Measurements from ENCODE around the gene TMEM11.
"Not testable (repeated sequence)": the region's sequence is repeated elsewhere in the genome, so short reads cannot be mapped to it uniquely, and the experiment has no call there.

The TMEM11 gene

GRCh38 chr17:21210411-21211076 is 3.4 kb downstream of the TMEM11 start:
- no peak for DNase-seq

GRCh38 chr17:21209511-21210175 is 4.3 kb downstream of the TMEM11 start:
- DNase-seq = peak; percentile 29

GRCh38 chr17:21208352-21208751 is 5.6 kb downstream of the TMEM11 start:
- no peak for DNase-seq

- no peak for DNase-seq
These were observed 9.0 kb downstream of the TMEM11 start for GRCh38 chr17:21204935-21205334.

GRCh38 chr17:21202512-21202911 is 11.4 kb downstream of the TMEM11 start:
- DNase-seq = no peak

- no peak for DNase-seq
These were observed 12.1 kb downstream of the TMEM11 start for GRCh38 chr17:21201874-21202273.

- no peak for DNase-seq
These were observed 12.7 kb downstream of the TMEM11 start for GRCh38 chr17:21201298-21201595.

- DNase-seq = no peak
These were observed 13.2 kb downstream of the TMEM11 start for GRCh38 chr17:21200590-21201297.

GRCh38 chr17:21199856-21200255 is 14.1 kb downstream of the TMEM11 start:
- DNase-seq = no peak

GRCh38 chr17:21199311-21199710 is 14.7 kb downstream of the TMEM11 start:
- peak; percentile 32 for DNase-seq

GRCh38 chr17:21198411-21198810 is 15.6 kb downstream of the TMEM11 start:
- no peak for DNase-seq

- DNase-seq = no peak
These were observed 17.8 kb downstream of the TMEM11 start for GRCh38 chr17:21196126-21196525.

- DNase-seq = no peak
These were observed 19.3 kb downstream of the TMEM11 start for GRCh38 chr17:21194703-21195102.

- no peak for DNase-seq
These were observed 19.7 kb downstream of the TMEM11 start for GRCh38 chr17:21194226-21194625.

GRCh38 chr17:21193031-21193430 is 20.9 kb downstream of the TMEM11 start:
- no peak for DNase-seq

- not testable (repeated sequence) for DNase-seq
These were observed 21.5 kb downstream of the TMEM11 start for GRCh38 chr17:21192414-21192813.

- DNase-seq = no peak
These were observed 22.3 kb downstream of the TMEM11 start for GRCh38 chr17:21191698-21192097.

GRCh38 chr17:21190078-21190477 is 23.9 kb downstream of the TMEM11 start:
- DNase-seq = no peak

GRCh38 chr17:21189361-21189760 is 24.6 kb downstream of the TMEM11 start:
- DNase-seq = no peak

GRCh38 chr17:21186399-21187187 is 27.4 kb downstream of the TMEM11 start:
- no peak for DNase-seq

GRCh38 chr17:21185061-21185460 is 28.9 kb downstream of the TMEM11 start:
- DNase-seq = no peak

- DNase-seq = no peak
These were observed 29.4 kb downstream of the TMEM11 start for GRCh38 chr17:21184570-21184969.

- DNase-seq = no peak
These were observed 30.5 kb downstream of the TMEM11 start for GRCh38 chr17:21183468-21183867.
